Keratinocyte (primary cell): Measurements from ENCODE around the gene USP37.

Experiments
- EZH2 ChIP-seq: IDR thresholded peaks from one replicate; pipeline ENCODE4 v1.6.1; 2012; ENCODE audit warnings: inconsistent platforms, mild to moderate bottlenecking, low read length, moderate library complexity
- TF ChIP-seq, protein P1 (sequence below), 3 experiments: IDR thresholded peaks in 1 of 3; conservative IDR thresholded peaks in 1 of 3; optimal IDR thresholded peaks in 1 of 3; 2 replicates in 2 of 3; 3 replicates in 1 of 3; pipeline versions ENCODE3 to v1.5.1; 2011; ENCODE audit warnings: low read length in 3 of 3, mild to moderate bottlenecking in 3 of 3, moderate library complexity in 2 of 3, control low read depth in 1 of 3, inconsistent platforms in 1 of 3; ENCODE audit not compliant: insufficient read depth in 2 of 3; ENCODE audit errors: extremely low read depth in 1 of 3

DNA sequence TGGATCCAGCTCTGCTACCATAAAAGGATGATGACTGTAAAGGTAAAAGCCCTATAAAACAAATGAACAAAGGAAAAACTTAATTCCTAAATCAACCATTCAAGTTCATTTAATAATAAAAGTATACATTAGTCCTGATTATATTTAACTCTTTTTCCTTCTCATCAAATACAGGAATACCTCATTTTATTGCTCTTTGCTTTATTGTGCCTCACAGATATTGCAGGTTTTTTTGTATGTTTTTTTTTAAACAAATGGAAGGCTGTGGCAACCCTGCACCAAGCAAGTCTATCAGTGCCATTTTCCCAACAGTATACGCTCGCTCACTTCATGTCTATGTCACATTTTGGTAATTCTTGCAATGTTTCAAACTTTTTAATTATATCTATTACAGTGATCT lies 38.2 kb downstream of the USP37 start:
- TF ChIP-seq, protein P1, sequence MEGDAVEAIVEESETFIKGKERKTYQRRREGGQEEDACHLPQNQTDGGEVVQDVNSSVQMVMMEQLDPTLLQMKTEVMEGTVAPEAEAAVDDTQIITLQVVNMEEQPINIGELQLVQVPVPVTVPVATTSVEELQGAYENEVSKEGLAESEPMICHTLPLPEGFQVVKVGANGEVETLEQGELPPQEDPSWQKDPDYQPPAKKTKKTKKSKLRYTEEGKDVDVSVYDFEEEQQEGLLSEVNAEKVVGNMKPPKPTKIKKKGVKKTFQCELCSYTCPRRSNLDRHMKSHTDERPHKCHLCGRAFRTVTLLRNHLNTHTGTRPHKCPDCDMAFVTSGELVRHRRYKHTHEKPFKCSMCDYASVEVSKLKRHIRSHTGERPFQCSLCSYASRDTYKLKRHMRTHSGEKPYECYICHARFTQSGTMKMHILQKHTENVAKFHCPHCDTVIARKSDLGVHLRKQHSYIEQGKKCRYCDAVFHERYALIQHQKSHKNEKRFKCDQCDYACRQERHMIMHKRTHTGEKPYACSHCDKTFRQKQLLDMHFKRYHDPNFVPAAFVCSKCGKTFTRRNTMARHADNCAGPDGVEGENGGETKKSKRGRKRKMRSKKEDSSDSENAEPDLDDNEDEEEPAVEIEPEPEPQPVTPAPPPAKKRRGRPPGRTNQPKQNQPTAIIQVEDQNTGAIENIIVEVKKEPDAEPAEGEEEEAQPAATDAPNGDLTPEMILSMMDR (optimal IDR thresholded peaks at IDR 0.05 in 1 of 3, IDR thresholded peaks at IDR 0.05 in 1 of 3, conservative IDR thresholded peaks at IDR 0.05 in 1 of 3; ENCODE audit: extremely low read depth in 1 of 3, insufficient read depth in 2 of 3, low read length in 3 of 3): no peak
- no peak for TF ChIP-seq EZH2
